GM12878 (cell line): ENCODE measurements around the gene CFP.

Source experiments
- CTCF ChIP-seq, 3 experiments: IDR thresholded peaks in 2 of 3; conservative IDR thresholded peaks in 1 of 3; 2 replicates each; pipeline ENCODE4 v1.5.1; 2011; ENCODE audit warnings: low read depth in 3 of 3, low read length in 3 of 3, mild to moderate bottlenecking in 3 of 3, control low read depth in 2 of 3, moderate library complexity in 2 of 3, inconsistent platforms in 1 of 3, mixed read lengths in 1 of 3; ENCODE audit not compliant: control insufficient read depth in 2 of 3, insufficient read depth in 1 of 3; ENCODE audit errors: extremely low read depth in 1 of 3
- TAF1 ChIP-seq: IDR thresholded peaks from 2 replicates; pipeline ENCODE4 v1.6.1; 2011; ENCODE audit warnings: mild to moderate bottlenecking, low read depth, low read length, borderline replicate concordance
- ZNF384 ChIP-seq: IDR thresholded peaks from 2 replicates; pipeline ENCODE4 v1.6.1; 2012; ENCODE audit warnings: low read depth, mild to moderate bottlenecking, low read length, improper control_type of control experiment, borderline replicate concordance

DNA sequence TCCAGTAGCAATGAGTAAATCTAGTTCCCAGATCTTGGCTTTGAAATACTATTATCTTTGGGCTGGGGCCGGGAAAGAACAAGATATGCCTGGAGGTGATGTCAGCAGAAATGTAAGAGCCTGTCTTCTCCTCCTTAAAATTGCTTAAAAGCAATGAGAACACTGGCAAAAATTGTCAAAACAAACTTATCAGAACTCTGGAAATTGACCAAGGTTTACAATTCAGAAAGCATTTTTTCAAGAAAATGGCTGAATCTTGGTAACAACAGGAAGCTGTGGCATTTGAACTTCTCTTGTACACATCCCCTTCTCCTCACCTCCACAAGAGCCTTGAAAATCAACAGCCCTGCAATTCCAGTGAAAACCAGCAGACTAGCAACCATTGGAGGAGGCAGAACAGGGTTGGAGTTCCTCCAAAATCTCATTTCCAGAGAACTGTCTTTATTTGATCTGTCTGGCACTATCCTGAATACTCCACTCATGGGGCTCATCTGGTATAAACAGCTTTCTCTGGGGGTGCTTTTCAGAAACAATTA is 33.9 kb downstream of the CFP start:
- TF ChIP-seq TAF1 (no peak), CTCF (IDR thresholded peaks at IDR 0.05 in 2 of 3, conservative IDR thresholded peaks at IDR 0.05 in 1 of 3; ENCODE audit: control insufficient read depth in 2 of 3, extremely low read depth in 1 of 3, insufficient read depth in 1 of 3, low read depth in 3 of 3, low read length in 3 of 3) (no peak), ZNF384 (no peak)
